NCI-H460 (cell line): Measurements from ENCODE around the gene IPO4. TPM values are rescaled to one million over a fixed set of nuclear protein-coding genes. Genes with fewer than 3 reads are reported as not detected.
"Not testable (repeated sequence)": the region's sequence is repeated elsewhere in the genome, so short reads cannot be mapped to it uniquely, and the experiment has no call there.

ENCODE experiments used
- DNase-seq: peaks from one replicate; pipeline ENCODE4 v3.0.0-alpha.2; 2016; ENCODE audit warnings: low read depth; ENCODE audit errors: extremely low read depth
- total RNA-seq: library from RNA; depleted of rRNA; stranded (reverse); fragments of >200 nt; shearing (Covaris generic); gene quantifications from 2 replicates; pipeline ENCODE4 v1.2.3, GENCODE V29; 2014

IPO4 gene
- total RNA-seq, 1 experiment from 2014 or later, result 48.8 TPM

GRCh38 chr14:24219080-24219479 lies 30.5 kb upstream of the IPO4 start:
- no peak for DNase-seq

GRCh38 chr14:24216876-24217275 lies 28.3 kb upstream of the IPO4 start:
- not testable (repeated sequence) for DNase-seq

GRCh38 chr14:24216345-24216699 lies 27.7 kb upstream of the IPO4 start:
- no peak for DNase-seq

GRCh38 chr14:24215495-24216344 lies 27.1 kb upstream of the IPO4 start, which contains the start of gene MDP1:
Gene MDP1, minus strand, starts transcription at chr14:24216066. Its CDS starts 111 bp downstream, at chr14:24215955.
- peak; percentile 87 for DNase-seq

GRCh38 chr14:24213866-24214662 lies 25.4 kb upstream of the IPO4 start:
- DNase-seq, result no peak

- DNase-seq, result peak; percentile 96
Observed at GRCh38 chr14:24212924-24213865, 24.6 kb upstream of the IPO4 start, which contains the start of gene CHMP4A. Gene CHMP4A, minus strand, starts transcription at chr14:24213488. Its CDS starts 49 bp downstream, at chr14:24213439.

GRCh38 chr14:24211311-24211710 lies 22.7 kb upstream of the IPO4 start:
- no peak for DNase-seq

GRCh38 chr14:24207625-24208024 lies 19.0 kb upstream of the IPO4 start:
- DNase-seq, result no peak

GRCh38 chr14:24207104-24207551 lies 18.5 kb upstream of the IPO4 start:
- no peak for DNase-seq

GRCh38 chr14:24206260-24207103 lies 17.9 kb upstream of the IPO4 start:
- DNase-seq, result no peak

GRCh38 chr14:24204163-24205146 lies 15.8 kb upstream of the IPO4 start:
- DNase-seq, result no peak

- DNase-seq, result not testable (repeated sequence)
Observed at GRCh38 chr14:24203249-24203886, 14.8 kb upstream of the IPO4 start.

- DNase-seq, result not testable (repeated sequence)
Observed at GRCh38 chr14:24202538-24202937, 13.9 kb upstream of the IPO4 start.

GRCh38 chr14:24198814-24199524 lies 10.4 kb upstream of the IPO4 start:
- DNase-seq, result no peak

- DNase-seq, result no peak
Observed at GRCh38 chr14:24197056-24197450, 8.4 kb upstream of the IPO4 start.

- DNase-seq, result no peak
Observed at GRCh38 chr14:24196071-24197055, 7.7 kb upstream of the IPO4 start.
